GM23338 (cell line): ENCODE data around the gene INTU. TPM values are rescaled to one million over a fixed set of nuclear protein-coding genes. Genes with fewer than 3 reads are reported as not detected.

ENCODE experiments used
- ATAC-seq: fragments of 200-7000 bp; cut with Tn5 transposase; 3 replicates; pipeline ENCODE4 v1.9.1; 2020
- DNase-seq: peaks from one replicate; pipeline ENCODE4 v3.0.0-alpha.2; 2015; ENCODE audit warnings: low spot score
- H2AFZ ChIP-seq: fragments of 200-600 bp; sonication (generic); 2 replicates; pipeline ENCODE4 v1.8.0; 2016; ENCODE audit warnings: antibody characterized with exemption, mild to moderate bottlenecking, moderate library complexity
- H3F3A ChIP-seq: fragments of 200-600 bp; sonication (generic); replicated peaks from 2 replicates; pipeline ENCODE4 v1.8.0; 2017; ENCODE audit warnings: antibody characterized with exemption, mixed run types, low read depth
- H3K27ac ChIP-seq: fragments of 200-600 bp; sonication (generic); 2 replicates; pipeline ENCODE4 v1.6.1; 2016; ENCODE audit warnings: low read depth
- H3K27me3 ChIP-seq: fragments of 200-600 bp; sonication (generic); 2 replicates; pipeline ENCODE4 v1.8.0; 2016; ENCODE audit warnings: mild to moderate bottlenecking, mixed run types, moderate library complexity; ENCODE audit not compliant: insufficient read depth
- H3K36me3 ChIP-seq: fragments of 200-600 bp; sonication (generic); 2 replicates; pipeline ENCODE4 v1.8.0; 2016; ENCODE audit warnings: mild to moderate bottlenecking; ENCODE audit not compliant: insufficient read depth
- H3K4me1 ChIP-seq: fragments of 200-600 bp; sonication (generic); 2 replicates; pipeline ENCODE4 v1.8.0; 2016; ENCODE audit warnings: mild to moderate bottlenecking, moderate library complexity; ENCODE audit not compliant: insufficient read depth
- H3K4me2 ChIP-seq: fragments of 200-600 bp; sonication (generic); 2 replicates; pipeline ENCODE4 v1.7.1; 2017; ENCODE audit warnings: mixed run types
- H3K4me3 ChIP-seq: fragments of 200-600 bp; sonication (generic); 2 replicates; pipeline ENCODE4 v1.6.1; 2016; ENCODE audit warnings: mixed run types
- H3K79me2 ChIP-seq: fragments of 200-600 bp; sonication (generic); replicated peaks from 2 replicates; pipeline ENCODE4 v1.8.0; 2017; ENCODE audit warnings: mild to moderate bottlenecking; ENCODE audit not compliant: insufficient read depth
- H3K9me2 ChIP-seq: fragments of 200-600 bp; sonication (generic); 2 replicates; pipeline ENCODE4 v1.8.0; 2017; ENCODE audit not compliant: insufficient read depth
- H4K20me1 ChIP-seq: fragments of 200-600 bp; sonication (generic); replicated peaks from 2 replicates; pipeline ENCODE4 v1.8.0; 2017; ENCODE audit warnings: mild to moderate bottlenecking; ENCODE audit not compliant: insufficient read depth
- H3K27ac Mint-ChIP-seq: 2 replicates; pipeline ENCODE4 v1.8.0; 2020; ENCODE audit warnings: inconsistent platforms, mild to moderate bottlenecking, moderate library complexity, mixed read lengths
- H3K27me3 Mint-ChIP-seq: 3 replicates; pipeline ENCODE4 v1.8.0; 2022; ENCODE audit warnings: low read depth, mild to moderate bottlenecking, moderate library complexity, mixed read lengths, inconsistent platforms; ENCODE audit not compliant: insufficient read depth, poor library complexity
- H3K36me3 Mint-ChIP-seq: 3 replicates; pipeline ENCODE4 v1.8.0; 2021; ENCODE audit warnings: low read depth, mild to moderate bottlenecking, inconsistent platforms, moderate library complexity, mixed read lengths
- H3K4me1 Mint-ChIP-seq: 3 replicates; pipeline ENCODE4 v1.8.0; 2020; ENCODE audit warnings: mild to moderate bottlenecking, inconsistent platforms, mixed read lengths
- H3K4me3 Mint-ChIP-seq: 3 replicates; pipeline ENCODE4 v1.8.0; 2021; ENCODE audit warnings: moderate library complexity, mild to moderate bottlenecking, inconsistent platforms, mixed read lengths
- H3K9me3 Mint-ChIP-seq: 3 replicates; pipeline ENCODE4 v1.8.0; 2020; ENCODE audit warnings: moderate library complexity, mild to moderate bottlenecking, inconsistent platforms, mixed read lengths
- CREB1 ChIP-seq: fragments of 250-450 bp; sonication (Bioruptor Pico); IDR thresholded peaks from 2 replicates; pipeline ENCODE4 v1.5.0; 2020; ENCODE audit warnings: low read depth, mild to moderate bottlenecking, moderate library complexity
- EZH2 ChIP-seq: fragments of 200-600 bp; sonication (generic); IDR thresholded peaks from one replicate; pipeline ENCODE4 v1.8.0; 2017; ENCODE audit warnings: antibody characterized with exemption, mild to moderate bottlenecking, low read depth; ENCODE audit not compliant: unreplicated experiment
- EZH2phosphoT487 ChIP-seq: fragments of 200-600 bp; sonication (generic); IDR thresholded peaks from one replicate; pipeline ENCODE4 v1.8.1; 2018; ENCODE audit warnings: antibody characterized with exemption; ENCODE audit not compliant: unreplicated experiment
- JUNB ChIP-seq: IDR thresholded peaks from one replicate; pipeline ENCODE4 v1.6.1; 2016; ENCODE audit warnings: antibody characterized with exemption; ENCODE audit not compliant: unreplicated experiment
- ZNF114 ChIP-seq: fragments of 250-450 bp; sonication (Bioruptor Pico); IDR thresholded peaks from 2 replicates; pipeline ENCODE4 v1.5.0; 2020; ENCODE audit warnings: mild to moderate bottlenecking, moderate library complexity
- polyA plus RNA-seq: library from polyadenylated mRNA; unstranded; fragments of >200 nt; fragmentation: Nextera tagmentation; extraction: Ambion mirVana; gene quantifications from 2 replicates; pipeline ENCODE4 v1.2.1, GENCODE V29; 2016
- total RNA-seq: library from RNA; depleted of rRNA; stranded (reverse); fragments of >200 nt; shearing (Covaris generic); gene quantifications from 2 replicates; pipeline ENCODE4 v1.2.3, GENCODE V29; 2014
- TF ChIP-seq, protein P1 (sequence below): fragments of 250-450 bp; sonication (Bioruptor Pico); IDR thresholded peaks from 2 replicates; pipeline ENCODE4 v1.5.0; 2020; ENCODE audit warnings: mild to moderate bottlenecking, moderate library complexity

INTU gene
- total and polyA plus RNA-seq, 2 experiments from 2014 or later: 10.3 to 16.6 TPM

DNA sequence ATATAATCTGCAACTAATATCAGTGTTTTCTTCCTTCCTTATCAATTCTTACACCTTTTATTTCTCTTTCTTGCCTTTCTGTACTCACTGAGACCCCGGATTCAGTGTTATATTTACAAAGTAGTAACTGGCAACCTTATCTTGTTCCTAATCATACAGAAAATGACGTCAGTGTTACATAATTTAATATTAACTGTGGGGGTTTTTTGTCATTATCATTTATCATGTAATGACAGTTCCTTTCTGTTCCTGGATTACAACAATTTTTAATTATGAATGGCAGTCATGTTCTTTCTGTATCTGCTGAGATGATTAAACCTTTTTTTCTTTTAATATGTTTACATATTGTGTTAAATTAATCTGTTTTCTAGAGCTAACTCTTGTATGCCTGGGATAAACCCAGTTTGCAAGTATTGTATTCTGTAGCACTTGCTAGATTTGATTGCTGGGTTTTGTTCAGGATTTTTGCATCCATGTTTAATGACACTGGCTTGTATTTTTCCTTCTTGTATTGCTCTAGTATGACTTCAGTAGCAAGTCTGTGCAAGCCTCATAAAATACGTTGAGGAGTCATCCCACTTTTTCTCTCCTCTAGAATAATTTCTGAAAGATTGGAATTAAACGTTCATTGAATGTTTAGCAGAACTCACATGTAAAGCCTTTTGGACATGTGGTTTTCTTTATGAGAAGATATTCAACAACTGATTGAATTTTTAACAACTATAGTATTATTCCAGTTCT is 138.9 kb downstream of the INTU start (continued):
- TF ChIP-seq, protein P1, sequence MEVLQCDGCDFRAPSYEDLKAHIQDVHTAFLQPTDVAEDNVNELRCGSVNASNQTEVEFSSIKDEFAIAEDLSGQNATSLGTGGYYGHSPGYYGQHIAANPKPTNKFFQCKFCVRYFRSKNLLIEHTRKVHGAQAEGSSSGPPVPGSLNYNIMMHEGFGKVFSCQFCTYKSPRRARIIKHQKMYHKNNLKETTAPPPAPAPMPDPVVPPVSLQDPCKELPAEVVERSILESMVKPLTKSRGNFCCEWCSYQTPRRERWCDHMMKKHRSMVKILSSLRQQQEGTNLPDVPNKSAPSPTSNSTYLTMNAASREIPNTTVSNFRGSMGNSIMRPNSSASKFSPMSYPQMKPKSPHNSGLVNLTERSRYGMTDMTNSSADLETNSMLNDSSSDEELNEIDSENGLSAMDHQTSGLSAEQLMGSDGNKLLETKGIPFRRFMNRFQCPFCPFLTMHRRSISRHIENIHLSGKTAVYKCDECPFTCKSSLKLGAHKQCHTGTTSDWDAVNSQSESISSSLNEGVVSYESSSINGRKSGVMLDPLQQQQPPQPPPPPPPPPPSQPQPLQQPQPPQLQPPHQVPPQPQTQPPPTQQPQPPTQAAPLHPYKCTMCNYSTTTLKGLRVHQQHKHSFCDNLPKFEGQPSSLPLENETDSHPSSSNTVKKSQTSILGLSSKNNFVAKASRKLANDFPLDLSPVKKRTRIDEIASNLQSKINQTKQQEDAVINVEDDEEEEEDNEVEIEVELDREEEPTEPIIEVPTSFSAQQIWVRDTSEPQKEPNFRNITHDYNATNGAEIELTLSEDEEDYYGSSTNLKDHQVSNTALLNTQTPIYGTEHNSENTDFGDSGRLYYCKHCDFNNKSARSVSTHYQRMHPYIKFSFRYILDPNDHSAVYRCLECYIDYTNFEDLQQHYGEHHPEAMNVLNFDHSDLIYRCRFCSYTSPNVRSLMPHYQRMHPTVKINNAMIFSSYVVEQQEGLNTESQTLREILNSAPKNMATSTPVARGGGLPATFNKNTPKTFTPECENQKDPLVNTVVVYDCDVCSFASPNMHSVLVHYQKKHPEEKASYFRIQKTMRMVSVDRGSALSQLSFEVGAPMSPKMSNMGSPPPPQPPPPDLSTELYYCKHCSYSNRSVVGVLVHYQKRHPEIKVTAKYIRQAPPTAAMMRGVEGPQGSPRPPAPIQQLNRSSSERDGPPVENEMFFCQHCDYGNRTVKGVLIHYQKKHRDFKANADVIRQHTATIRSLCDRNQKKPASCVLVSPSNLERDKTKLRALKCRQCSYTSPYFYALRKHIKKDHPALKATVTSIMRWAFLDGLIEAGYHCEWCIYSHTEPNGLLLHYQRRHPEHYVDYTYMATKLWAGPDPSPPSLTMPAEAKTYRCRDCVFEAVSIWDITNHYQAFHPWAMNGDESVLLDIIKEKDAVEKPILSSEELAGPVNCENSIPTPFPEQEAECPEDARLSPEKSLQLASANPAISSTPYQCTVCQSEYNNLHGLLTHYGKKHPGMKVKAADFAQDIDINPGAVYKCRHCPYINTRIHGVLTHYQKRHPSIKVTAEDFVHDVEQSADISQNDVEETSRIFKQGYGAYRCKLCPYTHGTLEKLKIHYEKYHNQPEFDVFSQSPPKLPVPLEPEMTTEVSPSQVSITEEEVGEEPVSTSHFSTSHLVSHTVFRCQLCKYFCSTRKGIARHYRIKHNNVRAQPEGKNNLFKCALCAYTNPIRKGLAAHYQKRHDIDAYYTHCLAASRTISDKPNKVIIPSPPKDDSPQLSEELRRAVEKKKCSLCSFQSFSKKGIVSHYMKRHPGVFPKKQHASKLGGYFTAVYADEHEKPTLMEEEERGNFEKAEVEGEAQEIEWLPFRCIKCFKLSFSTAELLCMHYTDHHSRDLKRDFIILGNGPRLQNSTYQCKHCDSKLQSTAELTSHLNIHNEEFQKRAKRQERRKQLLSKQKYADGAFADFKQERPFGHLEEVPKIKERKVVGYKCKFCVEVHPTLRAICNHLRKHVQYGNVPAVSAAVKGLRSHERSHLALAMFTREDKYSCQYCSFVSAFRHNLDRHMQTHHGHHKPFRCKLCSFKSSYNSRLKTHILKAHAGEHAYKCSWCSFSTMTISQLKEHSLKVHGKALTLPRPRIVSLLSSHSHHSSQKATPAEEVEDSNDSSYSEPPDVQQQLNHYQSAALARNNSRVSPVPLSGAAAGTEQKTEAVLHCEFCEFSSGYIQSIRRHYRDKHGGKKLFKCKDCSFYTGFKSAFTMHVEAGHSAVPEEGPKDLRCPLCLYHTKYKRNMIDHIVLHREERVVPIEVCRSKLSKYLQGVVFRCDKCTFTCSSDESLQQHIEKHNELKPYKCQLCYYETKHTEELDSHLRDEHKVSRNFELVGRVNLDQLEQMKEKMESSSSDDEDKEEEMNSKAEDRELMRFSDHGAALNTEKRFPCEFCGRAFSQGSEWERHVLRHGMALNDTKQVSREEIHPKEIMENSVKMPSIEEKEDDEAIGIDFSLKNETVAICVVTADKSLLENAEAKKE (CRISPR knock-in tag): no peak

DNA sequence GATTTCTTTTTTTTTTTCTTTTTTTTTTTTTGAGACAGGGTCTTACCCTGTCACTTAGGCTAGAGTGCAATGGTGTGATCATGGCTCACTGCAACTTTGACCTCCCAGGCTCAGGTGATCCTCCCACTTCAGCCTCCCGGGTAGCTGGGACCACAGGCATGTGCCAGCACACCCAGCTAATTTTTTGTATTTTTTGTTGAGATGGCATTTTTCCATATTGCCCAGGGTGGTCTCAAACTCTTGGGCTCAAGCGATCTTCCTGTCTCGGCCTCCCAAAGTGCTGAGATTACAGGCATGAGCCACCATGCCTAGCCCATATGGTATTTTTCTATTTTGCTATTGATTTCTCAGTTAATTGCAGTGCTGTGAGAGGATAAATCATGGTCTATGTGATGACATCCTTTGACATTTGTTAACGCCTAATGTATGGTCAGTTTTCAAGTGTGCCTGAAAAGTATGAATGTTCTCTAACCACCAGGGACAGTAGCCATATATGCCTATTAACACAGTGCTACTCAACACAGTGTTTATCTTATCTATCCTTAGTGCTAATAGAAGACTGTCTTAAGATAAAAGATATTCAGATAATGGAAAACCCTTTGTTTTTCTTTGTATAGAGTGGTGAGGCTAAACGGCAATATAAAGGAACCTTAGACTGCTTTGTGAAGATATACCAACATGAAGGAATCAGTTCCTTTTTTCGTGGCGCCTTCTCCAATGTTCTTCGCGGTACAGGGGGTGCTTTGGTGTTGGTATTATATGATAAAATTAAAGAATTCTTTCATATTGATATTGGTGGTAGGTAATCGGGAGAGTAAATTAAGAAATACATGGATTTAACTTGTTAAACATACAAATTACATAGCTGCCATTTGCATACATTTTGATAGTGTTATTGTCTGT is 140.3 kb downstream of the INTU start:
- no peaks in the 10 kb centered on the region for H3K79me2 ChIP-seq
- no peak overlapping the region for H3K27ac Mint-ChIP-seq
- TF ChIP-seq, protein P1 (CRISPR knock-in tag): no peak
- TF ChIP-seq ZNF114 (no peak), JUNB (no peak), EZH2 (no peak), EZH2phosphoT487 (no peak), CREB1 (CRISPR knock-in tag) (no peak)

More for the DNA sequence above, 140.3 kb downstream of the INTU start:
- no peak overlapping the region for H2AFZ ChIP-seq
- no peaks in the 10 kb centered on the region for H4K20me1 ChIP-seq
- ATAC-seq: no peak
- no peaks in the 10 kb centered on the region for H3K9me2 ChIP-seq
- H3K27ac ChIP-seq: no peak overlapping the region
- Mint-ChIP-seq H3K4me1 (peaks cover 9% of the 10 kb centered on the region; the same call in 2 of the 3 replicates), H3K9me3 (no peaks in the 10 kb centered on the region), H3K27me3 (no peaks in the 10 kb centered on the region), H3K36me3 (no peaks in the 10 kb centered on the region), H3K4me3 (no peak overlapping the region)
- H3K36me3 ChIP-seq: no peaks in the 10 kb centered on the region
- H3K4me1 ChIP-seq: no peaks in the 10 kb centered on the region
- H3K27me3 ChIP-seq: no peaks in the 10 kb centered on the region
- no peak for DNase-seq
- H3K4me3 ChIP-seq: no peak overlapping the region
- H3F3A ChIP-seq: no peaks in the 10 kb centered on the region
- H3K4me2 ChIP-seq: no peak overlapping the region
